Activated naive CD8-positive, alpha-beta T cell treated with anti-CD3 and anti-CD28 coated beads, Interleukin-2, amount 10 ng/mL, durations not matched to agents 7 days and 5 days (primary cell): ENCODE measurements around the gene ANK3. TPM values are rescaled to one million over a fixed set of nuclear protein-coding genes. Genes with fewer than 3 reads are reported as not detected.

Experiments
- ATAC-seq: fragments of 150-1000 bp; cut with Tn5 transposase; one replicate; pipeline ENCODE4 v1.10.0; 2021; ENCODE audit warnings: low read depth, moderate library complexity
- POLR2A ChIA-PET: fragments of 350-600 bp; sonication (Branson Sonifier 250); formaldehyde crosslinking; loops from one replicate; lab custom pipeline; 2021; ENCODE audit warnings: antibody characterized with exemption; lab: Charles Lee
- DNase-seq: peaks from one replicate; pipeline ENCODE4 v3.0.0; 2021
- H3K27ac Mint-ChIP-seq: one replicate; pipeline ENCODE4 v1.8.0; 2022; ENCODE audit warnings: mild to moderate bottlenecking, mixed read lengths
- H3K27me3 Mint-ChIP-seq: one replicate; pipeline ENCODE4 v1.8.0; 2022; ENCODE audit warnings: mild to moderate bottlenecking, moderate library complexity, mixed read lengths
- H3K36me3 Mint-ChIP-seq: one replicate; pipeline ENCODE4 v1.8.0; 2021; ENCODE audit warnings: mild to moderate bottlenecking, mixed read lengths
- H3K4me1 Mint-ChIP-seq: one replicate; pipeline ENCODE4 v1.8.0; 2021; ENCODE audit warnings: mixed read lengths
- H3K4me3 Mint-ChIP-seq: one replicate; pipeline ENCODE4 v1.8.0; 2022; ENCODE audit warnings: mild to moderate bottlenecking, moderate library complexity, mixed read lengths
- H3K9me3 Mint-ChIP-seq: one replicate; pipeline ENCODE4 v1.8.0; 2021; ENCODE audit warnings: mixed read lengths
- total RNA-seq, 2 experiments: library from RNA; stranded (reverse); gene quantifications; one replicate each; pipeline ENCODE4 v1.2.3, GENCODE V29; 2021

ANK3 gene
- total RNA-seq, 2 experiments from 2014 or later: 3.6 to 4.8 TPM

DNA sequence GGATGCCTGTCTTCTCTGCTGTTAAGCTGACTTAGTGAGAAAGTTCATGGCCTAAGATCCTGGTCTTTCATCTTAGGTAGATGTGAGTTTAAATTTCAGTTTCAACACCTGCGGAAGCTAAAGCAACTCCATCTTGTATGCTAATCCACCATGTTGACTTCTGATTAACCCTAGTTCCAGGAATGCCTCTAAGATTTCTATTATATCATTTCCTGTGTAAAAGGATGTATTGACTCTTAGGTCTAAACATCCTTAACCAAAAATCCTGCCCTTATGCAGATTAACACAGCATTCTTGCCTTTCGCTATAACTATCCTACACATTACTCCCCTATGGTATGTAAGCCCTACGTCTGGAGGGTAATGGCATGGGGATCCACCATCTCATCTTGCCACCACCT is 388.9 kb downstream of the ANK3 start:
- POLR2A ChIA-PET: no interaction called here
- DNase-seq (no peak), ATAC-seq (peak; percentile 67)
- peak overlapping the region; percentile 4 for H3K4me3 Mint-ChIP-seq
- peaks cover 10% of the 10 kb centered on the region for H3K4me1 Mint-ChIP-seq
- no peaks in the 10 kb centered on the region for H3K27me3 Mint-ChIP-seq
- H3K27ac Mint-ChIP-seq: peak overlapping the region; percentile 69
- peaks cover 13% of the 10 kb centered on the region for H3K36me3 Mint-ChIP-seq
- peaks cover 13% of the 10 kb centered on the region for H3K9me3 Mint-ChIP-seq

DNA sequence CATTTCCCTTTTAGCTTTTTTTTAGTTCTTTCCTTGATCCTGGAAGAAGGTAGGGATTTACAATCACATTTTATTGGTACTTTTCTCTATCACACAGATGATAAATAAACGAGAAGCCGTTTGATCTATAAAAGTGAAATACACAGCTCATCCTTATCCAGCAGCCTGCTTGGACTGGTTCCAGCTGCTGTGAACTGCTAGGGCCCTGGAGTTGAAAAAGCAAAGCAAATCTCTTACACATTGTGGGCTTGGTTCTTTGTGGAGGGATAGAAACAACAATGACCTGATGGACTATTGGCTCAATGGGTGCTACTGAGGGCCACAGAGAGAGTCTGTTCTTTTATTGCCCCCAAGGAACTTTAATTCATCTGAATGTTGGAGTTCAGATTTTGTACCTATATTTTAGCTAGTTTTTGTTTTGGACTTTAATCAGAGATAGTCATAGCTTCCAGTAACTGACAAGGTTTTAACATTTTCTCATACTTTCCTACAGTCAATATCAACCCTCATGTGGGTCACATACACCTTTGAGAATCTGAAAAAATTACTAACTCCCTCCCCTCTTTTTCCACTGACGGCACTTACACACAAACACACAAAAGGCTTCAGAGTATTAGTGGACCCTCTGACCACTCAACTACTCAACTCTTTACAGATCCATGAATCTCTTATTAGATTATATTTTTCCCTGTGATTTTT is 391.7 kb downstream of the ANK3 start:
- POLR2A ChIA-PET: no interaction called here
- peaks cover 13% of the 10 kb centered on the region for H3K9me3 Mint-ChIP-seq
- H3K4me1 Mint-ChIP-seq: peaks cover 10% of the 10 kb centered on the region
- H3K4me3 Mint-ChIP-seq: no peak overlapping the region
- DNase-seq: no peak
- H3K36me3 Mint-ChIP-seq: peaks cover 13% of the 10 kb centered on the region
- H3K27me3 Mint-ChIP-seq: peaks cover 9% of the 10 kb centered on the region
- ATAC-seq: no peak
- no peak overlapping the region for H3K27ac Mint-ChIP-seq

DNA sequence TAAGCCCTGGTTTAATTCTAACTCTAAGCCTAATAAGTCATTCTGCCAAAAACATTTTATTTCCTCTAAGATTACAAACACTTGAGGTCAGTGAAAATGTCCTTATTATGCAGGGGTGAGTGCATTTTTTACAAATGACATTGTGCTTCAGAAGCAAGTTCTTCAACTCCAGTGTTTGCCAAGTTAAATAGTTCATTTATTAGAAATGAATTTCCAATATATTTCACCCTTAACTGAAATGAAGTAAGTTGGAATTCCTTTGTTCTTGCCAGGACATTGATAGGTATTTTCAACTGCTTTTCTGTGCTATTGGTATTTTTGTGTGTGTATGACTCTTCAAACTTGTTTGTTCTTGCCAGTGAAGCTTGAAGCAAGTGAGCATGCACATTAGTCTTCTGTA is 393.8 kb downstream of the ANK3 start:
- H3K27ac Mint-ChIP-seq: no peak overlapping the region
- H3K27me3 Mint-ChIP-seq: peaks cover 10% of the 10 kb centered on the region
- no peak overlapping the region for H3K4me3 Mint-ChIP-seq
- no peak for DNase-seq
- peaks cover 13% of the 10 kb centered on the region for H3K4me1 Mint-ChIP-seq
- ATAC-seq: no peak
- H3K36me3 Mint-ChIP-seq: peaks cover 12% of the 10 kb centered on the region
- POLR2A ChIA-PET: no interaction called here
- H3K9me3 Mint-ChIP-seq: peaks cover 13% of the 10 kb centered on the region

DNA sequence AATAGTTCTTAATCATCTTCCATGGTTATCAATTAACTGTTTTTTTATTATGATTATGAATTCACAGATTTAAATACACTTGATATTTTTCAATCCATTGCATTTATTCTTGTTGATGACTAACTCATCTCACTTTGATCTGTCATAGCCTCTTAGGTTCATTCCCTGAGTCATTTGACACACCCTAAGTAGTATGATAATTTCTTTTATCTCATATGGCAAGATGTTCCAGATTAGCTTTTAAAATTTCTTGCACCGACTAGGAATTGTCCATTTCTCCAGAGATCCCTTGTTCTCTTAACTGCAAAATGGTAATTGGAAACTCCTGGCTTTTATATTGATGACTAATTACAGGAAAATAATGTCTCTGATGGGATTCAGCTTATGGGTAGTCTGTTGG is 395.7 kb downstream of the ANK3 start:
- Mint-ChIP-seq H3K9me3 (peaks cover 4% of the 10 kb centered on the region), H3K27ac (no peak overlapping the region), H3K4me1 (peaks cover 4% of the 10 kb centered on the region), H3K27me3 (peaks cover 16% of the 10 kb centered on the region), H3K4me3 (no peak overlapping the region), H3K36me3 (no peaks in the 10 kb centered on the region)
- POLR2A ChIA-PET: no interaction called here
- DNase-seq (no peak), ATAC-seq (no peak)

DNA sequence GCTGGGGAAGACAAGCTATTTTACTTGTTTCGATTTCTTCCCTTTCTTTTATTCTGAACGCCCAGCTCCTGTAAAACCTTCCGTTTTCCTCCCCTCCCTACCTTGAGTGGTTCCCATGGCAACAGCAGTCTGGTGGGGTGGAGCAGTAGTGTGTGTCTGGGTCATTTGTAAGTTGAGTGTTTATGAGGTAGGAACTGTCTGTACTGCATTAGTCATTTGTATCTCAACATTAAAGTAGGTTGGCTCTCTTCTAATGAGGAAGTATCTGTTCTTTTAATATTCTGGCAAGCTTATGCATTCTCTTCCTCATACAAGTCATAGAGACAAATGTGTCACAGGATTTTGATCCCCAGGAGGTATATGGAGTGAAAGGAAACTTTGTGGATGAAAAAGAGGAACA is 398.0 kb downstream of the ANK3 start:
- peak; percentile 66 for ATAC-seq
- H3K9me3 Mint-ChIP-seq: peaks cover 2% of the 10 kb centered on the region
- H3K27ac Mint-ChIP-seq: peak overlapping the region; percentile 48
- H3K27me3 Mint-ChIP-seq: peaks cover 26% of the 10 kb centered on the region
- no peak for DNase-seq
- peak overlapping the region; percentile 60 for H3K4me3 Mint-ChIP-seq
- POLR2A ChIA-PET: no interaction called here
- no peaks in the 10 kb centered on the region for H3K36me3 Mint-ChIP-seq
- peaks cover 4% of the 10 kb centered on the region for H3K4me1 Mint-ChIP-seq

DNA sequence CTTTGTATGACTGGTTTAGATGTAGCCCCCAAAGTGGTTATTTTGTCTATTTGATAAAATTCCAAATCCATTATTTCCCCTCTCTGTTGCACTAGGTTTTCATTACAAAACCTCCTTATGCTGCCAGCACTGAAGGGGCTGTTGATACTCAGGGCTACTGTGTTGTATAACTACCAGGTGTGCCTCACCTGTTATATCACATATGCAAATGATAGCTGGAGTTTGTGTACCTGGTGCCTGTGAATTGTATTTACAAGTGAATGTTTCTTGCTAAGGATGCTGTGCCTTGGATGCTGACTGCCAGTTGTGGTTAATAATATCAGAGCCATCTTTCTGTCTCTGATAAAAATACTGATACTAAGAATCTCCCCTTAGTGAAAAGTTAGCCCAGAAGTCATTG is 398.6 kb downstream of the ANK3 start:
- Mint-ChIP-seq H3K4me3 (peak overlapping the region; percentile 18), H3K27me3 (peaks cover 26% of the 10 kb centered on the region), H3K36me3 (no peaks in the 10 kb centered on the region), H3K9me3 (peaks cover 2% of the 10 kb centered on the region), H3K27ac (no peak overlapping the region), H3K4me1 (peaks cover 4% of the 10 kb centered on the region)
- POLR2A ChIA-PET: no interaction called here
- DNase-seq (no peak), ATAC-seq (no peak)

DNA sequence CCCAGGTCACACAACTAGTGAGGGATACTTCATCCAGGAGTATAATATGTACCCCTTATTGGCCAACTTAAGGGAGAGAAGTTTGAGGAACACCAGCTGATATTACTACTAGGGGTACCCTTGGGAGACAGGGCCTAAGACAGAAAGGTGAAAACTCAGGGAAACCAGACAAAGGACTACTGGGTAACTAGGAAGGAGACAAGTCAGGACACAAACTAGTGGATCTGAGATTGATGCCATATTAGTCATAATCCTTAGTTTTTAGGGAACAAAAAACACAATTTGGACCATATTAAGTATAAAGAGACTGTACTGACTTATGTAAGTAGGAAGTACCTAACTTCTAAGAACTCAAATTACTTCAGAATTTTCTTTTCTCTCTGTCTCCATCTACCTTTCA is 404.0 kb downstream of the ANK3 start:
- POLR2A ChIA-PET: no interaction called here
- no peaks in the 10 kb centered on the region for H3K4me1 Mint-ChIP-seq
- no peak overlapping the region for H3K4me3 Mint-ChIP-seq

DNA sequence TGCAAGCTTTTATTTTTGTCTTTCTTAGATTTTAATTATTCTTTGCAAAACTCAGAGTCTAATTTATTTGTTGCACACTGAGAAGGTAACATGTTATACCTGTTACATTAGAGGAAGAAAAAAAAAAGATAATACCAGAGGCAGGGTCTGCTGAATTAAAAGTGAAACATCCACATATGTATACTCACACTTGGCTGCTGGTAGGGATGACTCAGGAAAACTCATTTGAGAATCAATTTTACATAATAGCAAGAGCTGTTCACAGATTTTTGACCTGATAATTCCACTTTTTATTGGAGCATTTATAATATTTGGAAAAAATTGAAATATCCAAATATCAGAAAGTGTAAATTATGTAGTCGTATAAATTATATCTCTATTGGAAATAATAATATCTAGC is 405.3 kb downstream of the ANK3 start:
- DNase-seq (no peak), ATAC-seq (no peak)
- H3K36me3 Mint-ChIP-seq: peaks cover 1% of the 10 kb centered on the region
- H3K4me1 Mint-ChIP-seq: no peaks in the 10 kb centered on the region
- no peak overlapping the region for H3K4me3 Mint-ChIP-seq
- H3K27me3 Mint-ChIP-seq: peaks cover 14% of the 10 kb centered on the region
- POLR2A ChIA-PET: no interaction called here
- H3K27ac Mint-ChIP-seq: no peak overlapping the region
- peaks cover 2% of the 10 kb centered on the region for H3K9me3 Mint-ChIP-seq

More for the DNA sequence above, 404.0 kb downstream of the ANK3 start:
- H3K27ac Mint-ChIP-seq: no peak overlapping the region
- peaks cover 16% of the 10 kb centered on the region for H3K27me3 Mint-ChIP-seq
- DNase-seq (no peak), ATAC-seq (no peak)
- H3K9me3 Mint-ChIP-seq: peaks cover 2% of the 10 kb centered on the region
- no peaks in the 10 kb centered on the region for H3K36me3 Mint-ChIP-seq

DNA sequence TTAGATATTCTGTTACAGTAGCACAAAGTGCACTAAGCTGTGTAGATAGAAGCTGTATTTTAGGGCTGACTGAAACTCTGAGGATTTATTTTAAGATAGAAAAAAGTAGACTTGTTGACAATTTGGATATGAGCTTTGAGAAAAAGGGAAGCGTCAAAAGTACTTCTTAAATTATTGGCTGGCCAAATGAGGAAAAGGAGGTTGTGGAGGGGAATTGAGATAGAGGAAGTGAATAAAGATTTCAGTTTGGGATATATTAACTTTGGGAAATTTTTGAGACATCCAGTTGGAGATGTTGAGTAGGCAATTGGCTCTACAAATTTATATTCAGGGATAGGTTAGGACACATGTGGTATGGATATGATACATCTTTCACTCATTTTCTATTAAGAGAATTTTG is 409.3 kb downstream of the ANK3 start:
- H3K27me3 Mint-ChIP-seq: peaks cover 3% of the 10 kb centered on the region
- H3K27ac Mint-ChIP-seq: no peak overlapping the region
- DNase-seq (no peak), ATAC-seq (no peak)
- H3K4me1 Mint-ChIP-seq: no peaks in the 10 kb centered on the region
- H3K4me3 Mint-ChIP-seq: no peak overlapping the region
- POLR2A ChIA-PET: no interaction called here
- peaks cover 10% of the 10 kb centered on the region for H3K9me3 Mint-ChIP-seq
- peaks cover 1% of the 10 kb centered on the region for H3K36me3 Mint-ChIP-seq

DNA sequence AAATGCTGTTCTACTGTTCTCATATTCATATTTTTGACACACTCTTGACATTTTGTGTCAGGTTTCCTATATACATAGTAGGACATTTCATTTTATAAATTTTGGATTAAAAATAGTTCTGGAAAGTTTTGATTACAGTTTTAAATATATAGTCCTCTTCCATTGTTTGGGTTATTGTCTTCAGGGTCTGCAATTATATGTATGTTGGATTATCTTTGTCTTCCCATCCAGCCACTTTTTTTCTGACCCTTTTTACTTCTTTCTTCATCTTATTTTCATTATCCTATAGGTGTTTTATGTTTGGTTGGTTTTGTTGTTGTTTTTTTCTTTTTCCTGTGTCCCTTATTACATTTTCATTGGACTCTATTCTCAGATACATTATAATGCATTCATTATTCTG is 412.2 kb downstream of the ANK3 start:
- DNase-seq (no peak), ATAC-seq (no peak)
- H3K4me3 Mint-ChIP-seq: no peak overlapping the region
- POLR2A ChIA-PET: no interaction called here
- peaks cover 10% of the 10 kb centered on the region for H3K9me3 Mint-ChIP-seq
- peaks cover 5% of the 10 kb centered on the region for H3K27me3 Mint-ChIP-seq
- no peak overlapping the region for H3K27ac Mint-ChIP-seq
- H3K36me3 Mint-ChIP-seq: peaks cover 1% of the 10 kb centered on the region
- H3K4me1 Mint-ChIP-seq: no peaks in the 10 kb centered on the region

DNA sequence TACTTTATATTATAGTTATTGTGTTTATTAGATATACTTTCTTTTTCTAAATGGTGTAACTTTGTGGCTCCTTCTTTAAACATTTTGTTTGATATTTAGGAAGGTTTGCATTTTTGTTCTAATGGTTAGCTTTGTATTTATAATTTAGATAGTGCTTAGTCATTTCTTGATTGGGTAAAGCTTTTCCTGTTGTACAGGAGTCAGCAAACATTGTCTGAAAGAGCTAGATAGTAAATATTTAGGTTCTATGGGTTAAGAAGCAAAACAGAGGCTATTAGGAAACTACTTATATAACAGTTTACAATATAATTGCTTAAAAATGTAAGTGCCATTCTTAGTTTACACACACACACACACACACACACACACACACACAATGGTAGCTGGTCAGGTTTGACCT is 412.8 kb downstream of the ANK3 start:
- peaks cover 5% of the 10 kb centered on the region for H3K27me3 Mint-ChIP-seq
- peaks cover 1% of the 10 kb centered on the region for H3K36me3 Mint-ChIP-seq
- peaks cover 10% of the 10 kb centered on the region for H3K9me3 Mint-ChIP-seq
- ATAC-seq (no peak), DNase-seq (no peak)
- no peak overlapping the region for H3K27ac Mint-ChIP-seq
- H3K4me3 Mint-ChIP-seq: no peak overlapping the region
- no peaks in the 10 kb centered on the region for H3K4me1 Mint-ChIP-seq
- POLR2A ChIA-PET: no interaction called here
